CD14-positive monocyte (primary cell): ENCODE data around the gene KRTAP3-3. TPM values are rescaled to one million over a fixed set of nuclear protein-coding genes. Genes with fewer than 3 reads are reported as not detected.

Experiments
- DNase-seq, 3 donors: peaks; one replicate each; pipeline ENCODE4 v3.0.0-alpha.2; 2011 to 2022
- H2AFZ ChIP-seq: 2 replicates; pipeline ENCODE4 v1.6.0; 2012; ENCODE audit warnings: mild to moderate bottlenecking, low read depth, low read length, inconsistent platforms; ENCODE audit not compliant: insufficient read depth, poor library complexity, severe bottlenecking
- H3K27ac ChIP-seq, 2 donors: 1 replicate in 1 of 2; 2 replicates in 1 of 2; pipeline ENCODE4 v1.5.1; 2012 to 2013; ENCODE audit warnings: low read length in 2 of 2, control low read depth in 1 of 2, inconsistent platforms in 1 of 2, low read depth in 1 of 2, mild to moderate bottlenecking in 1 of 2
- H3K27me3 ChIP-seq, 2 donors: one replicate each; pipeline versions ENCODE4 v1.6.0 to v1.6.1; 2011 to 2013; ENCODE audit warnings: low read length in 2 of 2; ENCODE audit not compliant: control insufficient read depth in 2 of 2, insufficient read depth in 2 of 2
- H3K36me3 ChIP-seq, 2 donors: replicated peaks in 1 of 2; 1 replicate in 1 of 2; 2 replicates in 1 of 2; pipeline versions ENCODE4 v1.5.1 to v1.6.1; 2012 to 2013; ENCODE audit warnings: low read length in 2 of 2, control low read depth in 1 of 2, inconsistent platforms in 1 of 2, mild to moderate bottlenecking in 1 of 2; ENCODE audit not compliant: insufficient read depth in 2 of 2, control insufficient read depth in 1 of 2
- H3K4me1 ChIP-seq, 2 donors: 1 replicate in 1 of 2; 2 replicates in 1 of 2; pipeline versions ENCODE4 v1.5.1 to v1.6.1; 2012 to 2013; ENCODE audit warnings: low read length in 2 of 2, control low read depth in 1 of 2, inconsistent platforms in 1 of 2, mild to moderate bottlenecking in 1 of 2, moderate library complexity in 1 of 2; ENCODE audit not compliant: insufficient read depth in 2 of 2, control insufficient read depth in 1 of 2
- H3K4me2 ChIP-seq: replicated peaks from 2 replicates; pipeline ENCODE3; 2012; ENCODE audit warnings: low read length, moderate library complexity, mild to moderate bottlenecking; ENCODE audit not compliant: poor library complexity, severe bottlenecking; ENCODE audit errors: extremely low read depth
- H3K4me3 ChIP-seq, 3 experiments: fragments of 200-600 bp in 1 of 3; sonication (generic) in 1 of 3; replicated peaks in 1 of 3; 1 replicate in 2 of 3; 2 replicates in 1 of 3; pipeline ENCODE4 v1.5.1; 2011 to 2013; ENCODE audit warnings: low read length in 3 of 3, mild to moderate bottlenecking in 3 of 3, control low read depth in 2 of 3, low read depth in 2 of 3, inconsistent platforms in 1 of 3, moderate library complexity in 1 of 3
- H3K79me2 ChIP-seq: 2 replicates; pipeline ENCODE4 v1.6.0; 2012; ENCODE audit warnings: mild to moderate bottlenecking, control low read depth, inconsistent platforms, low read length, moderate library complexity; ENCODE audit not compliant: insufficient read depth
- H3K9ac ChIP-seq: 2 replicates; pipeline ENCODE4 v1.6.0; 2017; ENCODE audit warnings: low read length, mild to moderate bottlenecking; ENCODE audit not compliant: insufficient read depth, poor library complexity, severe bottlenecking
- H3K9me3 ChIP-seq, 2 donors: replicated peaks in 1 of 2; 1 replicate in 1 of 2; 2 replicates in 1 of 2; pipeline versions ENCODE4 v1.5.1 to v1.6.1; 2012 to 2013; ENCODE audit warnings: low read length in 2 of 2, control low read depth in 1 of 2; ENCODE audit not compliant: control insufficient read depth in 1 of 2, insufficient read depth in 1 of 2
- H4K20me1 ChIP-seq: 2 replicates; pipeline ENCODE4 v1.6.0; 2012; ENCODE audit warnings: mild to moderate bottlenecking, low read length, control low read depth, moderate library complexity; ENCODE audit not compliant: insufficient read depth
- H3K27ac Mint-ChIP-seq, 7 donors: one replicate each; pipeline ENCODE4 v1.8.0; 2020; ENCODE audit warnings: mild to moderate bottlenecking in 7 of 7, mixed read lengths in 7 of 7, moderate library complexity in 6 of 7, inconsistent platforms in 2 of 7
- H3K27me3 Mint-ChIP-seq, 3 donors: one replicate each; pipeline ENCODE4 v1.8.0; 2021 to 2022; ENCODE audit warnings: low read depth in 3 of 3, mild to moderate bottlenecking in 3 of 3, mixed read lengths in 3 of 3, moderate library complexity in 3 of 3, inconsistent platforms in 1 of 3
- H3K36me3 Mint-ChIP-seq, 2 donors: one replicate each; pipeline ENCODE4 v1.8.0; 2020; ENCODE audit warnings: mixed read lengths in 2 of 2, inconsistent platforms in 1 of 2, mild to moderate bottlenecking in 1 of 2
- H3K4me1 Mint-ChIP-seq: one replicate; pipeline ENCODE4 v1.8.0; 2020; ENCODE audit warnings: mild to moderate bottlenecking, mixed read lengths
- H3K4me3 Mint-ChIP-seq, 2 donors: one replicate each; pipeline ENCODE4 v1.8.0; 2020; ENCODE audit warnings: mild to moderate bottlenecking in 2 of 2, mixed read lengths in 2 of 2, moderate library complexity in 1 of 2
- H3K9me3 Mint-ChIP-seq, 7 donors: one replicate each; pipeline ENCODE4 v1.8.0; 2020 to 2022; ENCODE audit warnings: mixed read lengths in 7 of 7, mild to moderate bottlenecking in 6 of 7, moderate library complexity in 6 of 7, inconsistent platforms in 2 of 7
- CTCF ChIP-seq: fragments of 200-600 bp; IDR thresholded peaks from one replicate; pipeline ENCODE4 v1.8.0; 2022; ENCODE audit warnings: antibody characterized with exemption, mild to moderate bottlenecking
- WGBS: methylation state at CpG from one replicate; pipeline ENCODE4 v1.1.5; 2013; ENCODE audit warnings: missing lambda C conversion rate; ENCODE audit not compliant: insufficient coverage; 5-methylcytosine and 5-hydroxymethylcytosine counted together
- intact Hi-C, 2 donors: fragments of 100-400 bp; cut with micrococcal nuclease; formaldehyde crosslinking; loops; one replicate each; pipeline versions ENCODE4 v1.15.0 to v1.15.1; 2023
- polyA plus RNA-seq, 3 donors: library from polyadenylated mRNA; depleted of rRNA in 1 of 3; unstranded in 2 of 3; stranded (reverse) in 1 of 3; fragments of 300-500 nt in 2 of 3; fragments of >200 nt in 1 of 3; fragmentation: Illumina TruSeq in 2 of 3; gene quantifications; 1 replicate in 2 of 3; 2 replicates in 1 of 3; pipeline ENCODE4 v1.2.3, GENCODE V29; 2012 to 2021

Gene KRTAP3-3
- polyA plus RNA-seq, 3 donors = not detected

GRCh38 chr17:40997361-40997760 lies 3.4 kb upstream of the KRTAP3-3 start:
- no peak overlapping the region for H2AFZ ChIP-seq
- H3K4me1 ChIP-seq = no peaks in the 10 kb centered on the region
- Mint-ChIP-seq H3K9me3 (peaks cover 0 to 2% (median 0%) of the 10 kb centered on the region in 7 donors), H3K36me3 (no peaks in the 10 kb centered on the region), H3K27ac (no peak overlapping the region), H3K4me1 (no peaks in the 10 kb centered on the region), H3K4me3 (peak overlapping the region in 1 of 2 donors; percentile 7), H3K27me3 (peaks cover 17 to 18% (median 18%) of the 10 kb centered on the region in 3 donors)
- intact Hi-C loops = no loop called here
- TF ChIP-seq CTCF = no peak
- no peaks in the 10 kb centered on the region for H3K9me3 ChIP-seq
- H3K27me3 ChIP-seq = peaks cover 3% of the 10 kb centered on the region in 2 donors
- H3K79me2 ChIP-seq = no peaks in the 10 kb centered on the region
- H3K9ac ChIP-seq = no peak overlapping the region
- WGBS = 87% methylated on average over 1 of the region's 2 CpGs
- H3K4me3 ChIP-seq = no peak overlapping the region
- no peaks in the 10 kb centered on the region for H3K36me3 ChIP-seq
- DNase-seq = no peak
- no peak overlapping the region for H3K27ac ChIP-seq
- H3K4me2 ChIP-seq = no peak overlapping the region
- no peaks in the 10 kb centered on the region for H4K20me1 ChIP-seq

- Histone ChIP-seq H3K4me2 (no peak overlapping the region), H2AFZ (no peak overlapping the region), H3K79me2 (no peaks in the 10 kb centered on the region), H4K20me1 (no peaks in the 10 kb centered on the region), H3K9me3 (no peaks in the 10 kb centered on the region), H3K4me1 (no peaks in the 10 kb centered on the region), H3K36me3 (no peaks in the 10 kb centered on the region), H3K27me3 (peaks cover 3% of the 10 kb centered on the region in 2 donors), H3K9ac (no peak overlapping the region), H3K27ac (no peak overlapping the region), H3K4me3 (no peak overlapping the region)
- peaks cover 15 to 18% (median 18%) of the 10 kb centered on the region in 3 donors for H3K27me3 Mint-ChIP-seq
- no peak overlapping the region for H3K27ac Mint-ChIP-seq
- H3K36me3 Mint-ChIP-seq = no peaks in the 10 kb centered on the region
- peaks cover 0 to 2% (median 0%) of the 10 kb centered on the region in 7 donors for H3K9me3 Mint-ChIP-seq
- H3K4me3 Mint-ChIP-seq = no peak overlapping the region
- WGBS = 78% methylated on average over 1 of the region's 4 CpGs
- intact Hi-C loops = no loop called here
- TF ChIP-seq CTCF = no peak
- no peaks in the 10 kb centered on the region for H3K4me1 Mint-ChIP-seq
- DNase-seq = no peak
Measured at GRCh38 chr17:40996829-40997228, 2.9 kb upstream of the KRTAP3-3 start.
